GM12878 (cell line): Measurements from ENCODE around the gene BNIPL. TPM values are rescaled to one million over a fixed set of nuclear protein-coding genes. Genes with fewer than 3 reads are reported as not detected.

Source experiments
- ATAC-seq: fragments of 200-7000 bp; cut with Tn5 transposase; 3 replicates; pipeline ENCODE4 v1.9.1; 2020; ENCODE audit warnings: mild to moderate bottlenecking, moderate library complexity
- BruUV-seq: library from RNA; stranded (reverse); fragments of 400-500 nt; replicated peaks from 2 replicates; lab custom pipeline; 2021; lab: Mats Ljungman, UMichigan
- CTCF ChIA-PET: fragments of 300-600 bp; sonication (Branson Sonifier 250); formaldehyde crosslinking; extraction: SDS; loops from one replicate; lab custom pipeline; 2021; ENCODE audit warnings: inconsistent platforms; lab: Yijun Ruan, JAX
- POLR2A ChIA-PET: fragments of 350-600 bp; formaldehyde crosslinking; extraction: SDS; loops from one replicate; lab custom pipeline; 2021; ENCODE audit warnings: inconsistent platforms; lab: Charles Lee
- RAD21 ChIA-PET: fragments of 300-600 bp; sonication (Branson Sonifier 250); formaldehyde crosslinking; loops from one replicate; lab custom pipeline; 2023; ENCODE audit warnings: antibody characterized with exemption; ENCODE audit not compliant: unreplicated experiment; lab: Charles Lee
- SMC1A ChIA-PET: fragments of 300-600 bp; sonication (Branson Sonifier 250); formaldehyde crosslinking; loops from one replicate; lab custom pipeline; 2023; ENCODE audit not compliant: unreplicated experiment, uncharacterized antibody; lab: Charles Lee
- DNase-seq: peaks from one replicate; pipeline ENCODE4 v3.0.0-alpha.2; 2011; ENCODE audit warnings: low read depth, low spot score
- FAIRE-seq: peaks from 3 replicates; lab custom pipeline; 2011; peaks lifted over from hg19 to GRCh38; lab: Jason Lieb, UNC
- H2AFZ ChIP-seq: 2 replicates; pipeline ENCODE4 v1.6.0; 2011; ENCODE audit warnings: low read depth, low read length, control low read depth; ENCODE audit not compliant: control insufficient read depth
- H3K27ac ChIP-seq: 2 replicates; pipeline ENCODE4 v1.5.1; 2011; ENCODE audit warnings: control low read depth; ENCODE audit not compliant: control insufficient read depth, insufficient read depth
- H3K27me3 ChIP-seq, 2 experiments: replicated peaks in 1 of 2; 2 replicates each; pipeline versions ENCODE4 v1.6.0 to v1.6.1; 2011; ENCODE audit warnings: low read length in 1 of 2; ENCODE audit not compliant: control insufficient read depth in 2 of 2, insufficient read depth in 2 of 2
- H3K36me3 ChIP-seq, 2 experiments: 2 replicates each; pipeline ENCODE4 v1.5.1; 2011; ENCODE audit warnings: low read length in 1 of 2; ENCODE audit not compliant: control insufficient read depth in 2 of 2, insufficient read depth in 2 of 2
- H3K4me1 ChIP-seq: 2 replicates; pipeline ENCODE4 v1.6.1; 2011; ENCODE audit warnings: mild to moderate bottlenecking, low read length, moderate library complexity, mixed read lengths; ENCODE audit not compliant: control insufficient read depth, insufficient read depth
- H3K4me2 ChIP-seq: 2 replicates; pipeline ENCODE4 v1.6.0; 2011; ENCODE audit warnings: control low read depth; ENCODE audit not compliant: control insufficient read depth, insufficient read depth
- H3K4me3 ChIP-seq: fragments of 200-600 bp; sonication (generic); 2 replicates; pipeline ENCODE4 v1.5.1; 2016
- H3K79me2 ChIP-seq: 2 replicates; pipeline ENCODE4 v1.6.0; 2011; ENCODE audit warnings: low read length; ENCODE audit not compliant: control insufficient read depth, insufficient read depth
- H3K9ac ChIP-seq: 2 replicates; pipeline ENCODE4 v1.8.0; 2011; ENCODE audit warnings: low read length, control low read depth, mixed read lengths; ENCODE audit not compliant: control insufficient read depth, insufficient read depth
- H3K9me3 ChIP-seq: replicated peaks from 3 replicates; pipeline ENCODE4 v1.5.1; 2011; ENCODE audit warnings: mild to moderate bottlenecking, low read length; ENCODE audit not compliant: control insufficient read depth, insufficient read depth
- H4K20me1 ChIP-seq: 2 replicates; pipeline ENCODE4 v1.6.0; 2011; ENCODE audit not compliant: control insufficient read depth, insufficient read depth
- CHD4 ChIP-seq: fragments of 200-600 bp; sonication (generic); IDR thresholded peaks from 2 replicates; pipeline ENCODE4 v1.6.1; 2016; ENCODE audit warnings: mild to moderate bottlenecking
- CREM ChIP-seq: IDR thresholded peaks from 2 replicates; pipeline ENCODE4 v1.6.1; 2014; ENCODE audit warnings: antibody characterized with exemption, low read depth
- E2F8 ChIP-seq: fragments of 450-650 bp; IDR thresholded peaks from 2 replicates; pipeline ENCODE4 v1.6.1; 2018; ENCODE audit warnings: mild to moderate bottlenecking, low read depth, moderate library complexity; ENCODE audit not compliant: partially characterized antibody
- EGR1 ChIP-seq, 2 experiments: IDR thresholded peaks; 1 replicate in 1 of 2; 2 replicates in 1 of 2; pipeline ENCODE4 v1.6.1; 2011 to 2012; ENCODE audit warnings: low read depth in 2 of 2, low read length in 2 of 2, borderline replicate concordance in 1 of 2, mild to moderate bottlenecking in 1 of 2, moderate library complexity in 1 of 2
- KDM1A ChIP-seq: fragments of 200-600 bp; sonication (generic); IDR thresholded peaks from 2 replicates; pipeline ENCODE4 v1.6.1; 2016; ENCODE audit warnings: borderline replicate concordance
- MAX ChIP-seq: IDR thresholded peaks from 2 replicates; pipeline ENCODE4 v1.6.1; 2012; ENCODE audit warnings: low read depth, low read length, improper control_type of control experiment
- MXI1 ChIP-seq: fragments of 150-350 bp; IDR thresholded peaks from 2 replicates; pipeline ENCODE4 v1.6.1; 2011; ENCODE audit warnings: low read depth, mild to moderate bottlenecking, inconsistent platforms, low read length, improper control_type of control experiment
- NR2C2 ChIP-seq: IDR thresholded peaks from 2 replicates; pipeline ENCODE4 v1.6.1; 2011; ENCODE audit warnings: borderline replicate concordance, low read depth; ENCODE audit not compliant: control insufficient read depth, insufficient read length
- PBX3 ChIP-seq: IDR thresholded peaks from 2 replicates; pipeline ENCODE4 v1.6.1; 2011; ENCODE audit warnings: mild to moderate bottlenecking, low read depth, low read length, moderate library complexity; ENCODE audit not compliant: insufficient replicate concordance
- PKNOX1 ChIP-seq: fragments of 450-650 bp; IDR thresholded peaks from 2 replicates; pipeline ENCODE4 v1.6.1; 2016; ENCODE audit warnings: mild to moderate bottlenecking
- RB1 ChIP-seq: fragments of 450-650 bp; formaldehyde crosslinking; IDR thresholded peaks from 2 replicates; pipeline ENCODE4 v1.6.1; 2017; ENCODE audit warnings: mild to moderate bottlenecking, borderline replicate concordance
- RFX5 ChIP-seq: IDR thresholded peaks from 2 replicates; pipeline ENCODE4 v1.6.1; 2011; ENCODE audit warnings: low read depth, low read length, improper control_type of control experiment
- TBL1XR1 ChIP-seq: IDR thresholded peaks from 2 replicates; pipeline ENCODE4 v1.6.1; 2012; ENCODE audit warnings: low read depth, low read length, improper control_type of control experiment
- TCF7 ChIP-seq: IDR thresholded peaks from 2 replicates; pipeline ENCODE4 v1.6.1; 2014; ENCODE audit warnings: antibody characterized with exemption, borderline replicate concordance
- ZBED1 ChIP-seq: IDR thresholded peaks from 2 replicates; pipeline ENCODE4 v1.6.1; 2016; ENCODE audit warnings: borderline replicate concordance
- ZSCAN29 ChIP-seq: fragments of 450-650 bp; IDR thresholded peaks from 2 replicates; pipeline ENCODE4 v1.6.1; 2017; ENCODE audit warnings: mild to moderate bottlenecking, moderate library complexity
- WGBS: methylation state at CpG from one replicate; pipeline ENCODE4 v1.1.6; 2016; ENCODE audit warnings: low lambda C conversion rate; ENCODE audit not compliant: insufficient replicate concordance, insufficient coverage; ENCODE audit errors: missing lambda C conversion rate; 5-methylcytosine and 5-hydroxymethylcytosine counted together
- in situ Hi-C: fragments of 300-500 bp; cut with MboI; formaldehyde crosslinking; loops from 9 replicates; pipeline ENCODE4 v1.14.3; 2018; ENCODE audit warnings: mixed read lengths
- intact Hi-C: fragments of 100-400 bp; cut with micrococcal nuclease; formaldehyde crosslinking; loops from one replicate; pipeline ENCODE4 v1.14.2; 2022; ENCODE audit not compliant: unreplicated experiment
- polyA plus RNA-seq, 11 experiments: library from polyadenylated mRNA; depleted of rRNA in 4 of 11; unstranded in 6 of 11; stranded (reverse) in 5 of 11; fragments of >200 nt; fragmentation: Nextera tagmentation in 4 of 11; fragmentation: Illumina TruSeq in 1 of 11; extraction: Ambion mirVana in 4 of 11; extraction: Trizol in 1 of 11; gene quantifications; 1 replicate in 1 of 11; 2 replicates in 10 of 11; pipeline versions ENCODE4 v1.2.1 to v1.2.3, GENCODE V29; 2011 to 2016; ENCODE audit warnings: inconsistent platforms in 2 of 11, missing spikeins in 2 of 11, low read depth in 1 of 11
- total RNA-seq, 4 experiments: library from RNA; depleted of rRNA in 3 of 4; stranded (reverse); fragments of >200 nt in 3 of 4; fragmentation: Illumina TruSeq in 1 of 4; extraction: Trizol in 1 of 4; gene quantifications; 2 replicates each; pipeline versions ENCODE4 v1.2.1 to v1.2.3, GENCODE V29; 2013 to 2021

The BNIPL gene
- total and polyA plus RNA-seq, 10 of the 15 experiments (the other 5 are each of a cell fraction or from before 2014, with no cell fraction given) = 0.05 to 1.1 (median 0.17) TPM

- Histone ChIP-seq H3K4me3 (no peak overlapping the region), H3K4me1 (no peaks in the 10 kb centered on the region), H4K20me1 (no peaks in the 10 kb centered on the region), H3K36me3 (no peaks in the 10 kb centered on the region; a peak in 1 of 4 replicates), H3K27me3 (no peaks in the 10 kb centered on the region), H3K27ac (no peak overlapping the region), H3K9me3 (no peaks in the 10 kb centered on the region), H3K4me2 (no peak overlapping the region), H3K79me2 (no peaks in the 10 kb centered on the region), H2AFZ (no peak overlapping the region), H3K9ac (no peak overlapping the region)
- in situ Hi-C loops (loop anchor here (5.0 kb wide), 1 partner anchor 740 kb away; the partner anchor contains the start of gene CA14), intact Hi-C loops (loop anchor here (10.0 kb wide), 1 partner anchor 742 kb away; the partner anchor contains the start of gene CA14)
- SMC1A ChIA-PET = interaction anchor here (2.5 to 4.5 kb wide), 2 partner anchors 9 to 23 kb away, joined by 7 to 34 read pairs; partner anchors contain the start of genes CERS2 and MINDY1
- 75% methylated on average over 20 of the region's 20 CpGs for WGBS
- POLR2A ChIA-PET = interaction anchor here (0.6 to 0.9 kb wide), 2 partner anchors 111 to 239 kb away, joined by 3 to 5 read pairs; partner anchors contain the start of gene CTXND2
- CTCF ChIA-PET = interaction anchor here (0.6 to 16.2 kb wide), 8 partner anchors 9 to 742 kb away, joined by 3 to 252 read pairs (median 11); partner anchors contain the start of genes ANXA9, CERS2, MINDY1 and TNFAIP8L2
- no peak for DNase-seq
- ATAC-seq = no peak
- RAD21 ChIA-PET = interaction anchor here (1.2 to 2.6 kb wide), 4 partner anchors 9 to 102 kb away, joined by 3 to 20 read pairs (median 11); partner anchors contain the start of genes ANXA9 and MINDY1
- no peak for FAIRE-seq
- no TSS peak for BruUV-seq
- no peak for TF ChIP-seq TBL1XR1
- TF ChIP-seq E2F8 = no peak
- no peak for TF ChIP-seq MXI1
- no peak for TF ChIP-seq TCF7
- no peak for TF ChIP-seq ZSCAN29
- TF ChIP-seq CHD4 = no peak
- no peak for TF ChIP-seq ZBED1
- TF ChIP-seq CREM = no peak
- TF ChIP-seq MAX = no peak
- no peak for TF ChIP-seq RFX5
- TF ChIP-seq PKNOX1 = no peak
- TF ChIP-seq RB1 = no peak
- no peak for TF ChIP-seq PBX3
- no peak for TF ChIP-seq NR2C2
- TF ChIP-seq EGR1 (IDR thresholded peaks at IDR 0.05; ENCODE audit: borderline replicate concordance in 1 of 2, low read depth in 2 of 2, low read length in 2 of 2) = no peak
- TF ChIP-seq KDM1A = no peak
These were observed 39.1 kb upstream of the BNIPL start for GRCh38 chr1:150997126-150997872.
